ENCODE measurements around the gene PFKL. TPM values are rescaled to one million over a fixed set of nuclear protein-coding genes. Genes with fewer than 3 reads are reported as not detected.

Gene PFKL
- total RNA-seq, 1 experiment from 2014 or later = 134 TPM

- TF ChIP-seq SMAD4 (CRISPR knock-in tag; IDR thresholded peaks at IDR 0.05) (no peak), ZMAT4 (CRISPR knock-in tag; IDR thresholded peaks at IDR 0.05) (no peak), TEAD1 (CRISPR knock-in tag; IDR thresholded peaks at IDR 0.05) (no peak)
Measured at GRCh38 chr21:44320847-44321246, 21.0 kb downstream of the PFKL start (continued).

- TF ChIP-seq GABPB1 (CRISPR knock-in tag; IDR thresholded peaks at IDR 0.05) (no peak), TEAD1 (CRISPR knock-in tag; IDR thresholded peaks at IDR 0.05) (no peak), IRF1 (CRISPR knock-in tag; IDR thresholded peaks at IDR 0.05) (no peak), ATF1 (CRISPR knock-in tag; IDR thresholded peaks at IDR 0.05) (no peak), ATF2 (CRISPR knock-in tag; IDR thresholded peaks at IDR 0.05; ENCODE audit: borderline replicate concordance, low read depth) (no peak), STAT6 (CRISPR knock-in tag; conservative IDR thresholded peaks at IDR 0.05; ENCODE audit: low read depth) (no peak), JUN (CRISPR knock-in tag; IDR thresholded peaks at IDR 0.05) (no peak), JAZF1 (CRISPR knock-in tag; IDR thresholded peaks at IDR 0.05) (no peak), ARID4B (CRISPR knock-in tag; IDR thresholded peaks at IDR 0.05; ENCODE audit: borderline replicate concordance) (no peak), CREM (CRISPR knock-in tag; IDR thresholded peaks at IDR 0.05) (no peak)
- Mint-ChIP-seq H3K27ac (no peak overlapping the region), H3K4me1 (no peaks in the 10 kb centered on the region), H3K9me3 (no peaks in the 10 kb centered on the region), H3K36me3 (no peaks in the 10 kb centered on the region; the same call in 1 of the 2 replicates), H3K27me3 (ENCODE audit: low read depth) (no peaks in the 10 kb centered on the region), H3K4me3 (no peak overlapping the region)
- POLR2A ChIA-PET = no interaction called here
- DNase-seq (ENCODE audit: low spot score) (no peak), ATAC-seq (peak; percentile 38)
- CTCF ChIA-PET = interaction anchor here (0.6 to 1.2 kb wide), 2 partner anchors 12 to 51 kb away, joined by 3 to 5 read pairs; no protein-coding TSS in a partner anchor
Measured at GRCh38 chr21:44321846-44322450, 22.1 kb downstream of the PFKL start.

Measured in WTC11 (cell line).